ENCODE measurements around the gene VWCE. TPM values are rescaled to one million over a fixed set of nuclear protein-coding genes. Genes with fewer than 3 reads are reported as not detected.

The VWCE gene
- polyA plus RNA-seq, 1 of the 3 experiments (the other 2 are of a cell fraction), result 5.0 TPM

GRCh38 chr11:61264371-61264770, 30.7 kb downstream of the VWCE start:
- no peak for DNase-seq
- no peak overlapping the region for H2AFZ ChIP-seq (ENCODE audit: low read depth)
- TF ChIP-seq SMC3 (IDR thresholded peaks at IDR 0.05; ENCODE audit: low read depth, low read length), result no peak
- TF ChIP-seq EZH2phosphoT487 (IDR thresholded peaks at IDR 0.05; ENCODE audit: borderline replicate concordance, low read depth), result no peak
- TF ChIP-seq GABPA (IDR thresholded peaks at IDR 0.05; ENCODE audit: low read depth), result no peak
- TF ChIP-seq, protein P1, sequence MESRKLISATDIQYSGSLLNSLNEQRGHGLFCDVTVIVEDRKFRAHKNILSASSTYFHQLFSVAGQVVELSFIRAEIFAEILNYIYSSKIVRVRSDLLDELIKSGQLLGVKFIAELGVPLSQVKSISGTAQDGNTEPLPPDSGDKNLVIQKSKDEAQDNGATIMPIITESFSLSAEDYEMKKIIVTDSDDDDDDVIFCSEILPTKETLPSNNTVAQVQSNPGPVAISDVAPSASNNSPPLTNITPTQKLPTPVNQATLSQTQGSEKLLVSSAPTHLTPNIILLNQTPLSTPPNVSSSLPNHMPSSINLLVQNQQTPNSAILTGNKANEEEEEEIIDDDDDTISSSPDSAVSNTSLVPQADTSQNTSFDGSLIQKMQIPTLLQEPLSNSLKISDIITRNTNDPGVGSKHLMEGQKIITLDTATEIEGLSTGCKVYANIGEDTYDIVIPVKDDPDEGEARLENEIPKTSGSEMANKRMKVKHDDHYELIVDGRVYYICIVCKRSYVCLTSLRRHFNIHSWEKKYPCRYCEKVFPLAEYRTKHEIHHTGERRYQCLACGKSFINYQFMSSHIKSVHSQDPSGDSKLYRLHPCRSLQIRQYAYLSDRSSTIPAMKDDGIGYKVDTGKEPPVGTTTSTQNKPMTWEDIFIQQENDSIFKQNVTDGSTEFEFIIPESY (IDR thresholded peaks at IDR 0.05; ENCODE audit: borderline replicate concordance, low read depth), result no peak
- no peak for TF ChIP-seq POLR2AphosphoS5 (IDR thresholded peaks at IDR 0.05; ENCODE audit: low read depth, low read length)
- TF ChIP-seq CTCF (IDR thresholded peaks at IDR 0.05), result no peak
- TF ChIP-seq EP300 (IDR thresholded peaks at IDR 0.05; ENCODE audit: borderline replicate concordance in 1 of 2, low read depth in 1 of 2, low read length in 1 of 2), result no peak
- TF ChIP-seq YY1 (IDR thresholded peaks at IDR 0.05; ENCODE audit: low read depth), result no peak
- no peak for TF ChIP-seq TAF1 (IDR thresholded peaks at IDR 0.05; ENCODE audit: borderline replicate concordance, low read depth, low read length)
- TF ChIP-seq NFIC (IDR thresholded peaks at IDR 0.05; ENCODE audit: borderline replicate concordance), result no peak
- no peak for TF ChIP-seq REST (IDR thresholded peaks at IDR 0.05; ENCODE audit: low read depth, low read length)
- TF ChIP-seq FOSL2 (IDR thresholded peaks at IDR 0.05; ENCODE audit: borderline replicate concordance, low read depth), result no peak
- TF ChIP-seq, protein P2, sequence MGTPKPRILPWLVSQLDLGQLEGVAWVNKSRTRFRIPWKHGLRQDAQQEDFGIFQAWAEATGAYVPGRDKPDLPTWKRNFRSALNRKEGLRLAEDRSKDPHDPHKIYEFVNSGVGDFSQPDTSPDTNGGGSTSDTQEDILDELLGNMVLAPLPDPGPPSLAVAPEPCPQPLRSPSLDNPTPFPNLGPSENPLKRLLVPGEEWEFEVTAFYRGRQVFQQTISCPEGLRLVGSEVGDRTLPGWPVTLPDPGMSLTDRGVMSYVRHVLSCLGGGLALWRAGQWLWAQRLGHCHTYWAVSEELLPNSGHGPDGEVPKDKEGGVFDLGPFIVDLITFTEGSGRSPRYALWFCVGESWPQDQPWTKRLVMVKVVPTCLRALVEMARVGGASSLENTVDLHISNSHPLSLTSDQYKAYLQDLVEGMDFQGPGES (IDR thresholded peaks at IDR 0.05; ENCODE audit: low read depth, low read length), result no peak
- no peaks in the 10 kb centered on the region for H3F3A ChIP-seq (replicated peaks; ENCODE audit: insufficient read depth)
- no peak overlapping the region for H3K4me3 ChIP-seq (ENCODE audit: low read depth in 2 of 2, low read length in 1 of 2)
- H4K20me1 ChIP-seq (ENCODE audit: insufficient read depth), result no peaks in the 10 kb centered on the region
- H3K9me3 ChIP-seq, result no peaks in the 10 kb centered on the region
- H3K27ac ChIP-seq (ENCODE audit: low read depth in 2 of 2, low read length in 1 of 2), result no peak overlapping the region
- no peaks in the 10 kb centered on the region for H3K36me3 ChIP-seq (replicated peaks in 1 of 2; ENCODE audit: control insufficient read depth in 1 of 2, insufficient read depth in 2 of 2, low read length in 1 of 2)
- 86% methylated on average over 3 of the region's 6 CpGs for WGBS (ENCODE audit: low lambda C conversion rate)
- H3K9ac ChIP-seq, result no peak overlapping the region
- H3K79me2 ChIP-seq (ENCODE audit: insufficient read depth), result no peaks in the 10 kb centered on the region
- POLR2A ChIA-PET, result no interaction called here
- CTCF ChIA-PET, result interaction anchor here (2.6 kb wide), 1 partner anchor 10 kb away, joined by 12 read pairs; no protein-coding TSS in a partner anchor
- H3K4me1 ChIP-seq (ENCODE audit: control insufficient read depth in 1 of 2, insufficient read depth in 2 of 2, low read depth in 1 of 2, low read length in 1 of 2), result no peaks in the 10 kb centered on the region
- no peaks in the 10 kb centered on the region for H3K9me2 ChIP-seq
- H3K27me3 ChIP-seq (ENCODE audit: insufficient read depth), result no peaks in the 10 kb centered on the region
- H3K4me2 ChIP-seq, result no peak overlapping the region
